ENCODE results near the gene ZNF564. TPM values are rescaled to one million over a fixed set of nuclear protein-coding genes. Genes with fewer than 3 reads are reported as not detected.
A peak's percentile ranks its signal among the peaks of the same experiment; 100 is the strongest.

Gene ZNF564
- total and polyA plus RNA-seq, 2 of the 8 experiments (the other 6 are each of a cell fraction or from before 2014, with no cell fraction given): 0.89 to 10.4 TPM

DNA sequence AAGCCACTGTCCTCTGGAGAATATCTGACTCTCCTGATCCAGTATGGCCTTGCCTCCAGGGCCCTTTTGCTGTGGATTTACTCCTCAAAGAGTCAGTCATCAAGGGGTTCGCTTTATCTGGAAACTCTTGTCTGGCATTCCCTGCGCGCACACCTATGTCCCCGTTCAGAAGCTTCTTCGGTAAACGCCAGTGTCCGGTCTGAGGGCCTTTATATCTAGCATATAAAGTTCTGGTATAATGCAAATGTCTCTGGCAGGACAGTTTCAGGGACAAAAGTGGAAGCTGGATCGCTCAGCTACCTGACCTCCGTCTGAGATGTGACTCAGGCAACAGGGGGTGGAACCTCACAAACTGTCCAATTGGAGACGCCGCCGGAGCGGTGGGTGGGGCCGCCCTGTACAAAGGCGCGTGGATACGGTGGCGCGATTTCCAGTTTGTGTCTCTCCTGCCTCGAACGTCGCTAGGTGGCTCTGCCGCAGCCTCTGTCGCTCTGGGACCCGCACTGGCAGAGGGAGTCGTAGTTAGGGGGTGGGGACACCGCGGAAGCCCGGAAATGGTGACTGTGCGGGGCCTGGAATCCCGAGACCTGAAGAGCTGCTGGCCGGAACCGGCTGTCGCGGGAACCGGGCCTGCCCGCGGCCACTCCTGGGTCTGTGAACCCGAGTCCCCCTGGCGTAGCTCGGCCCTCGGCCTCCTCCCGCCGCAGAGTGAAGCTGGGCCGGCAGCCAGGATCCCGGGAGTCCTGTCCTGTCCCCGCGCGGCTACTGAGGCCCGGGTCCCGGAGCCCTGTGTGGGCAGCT lies 56.1 kb downstream of the ZNF564 start (continued):
- TF ChIP-seq JUND (IDR thresholded peaks at IDR 0.05; ENCODE audit: low read length) (peak; percentile 56; the same call in 1 of the 2 replicates), SRF (IDR thresholded peaks at IDR 0.05; ENCODE audit: low read depth, low read length) (no peak), POLR2AphosphoS5 (IDR thresholded peaks at IDR 0.05; ENCODE audit: low read depth, low read length) (peak; percentile 93), CBX5 (IDR thresholded peaks at IDR 0.05; ENCODE audit: low read depth, low read length) (no peak), CHD2 (IDR thresholded peaks at IDR 0.05; ENCODE audit: low read length) (peak; percentile 69), PHF8 (conservative IDR thresholded peaks at IDR 0.05; ENCODE audit: low read depth, low read length) (peak; percentile 69), RNF2 (IDR thresholded peaks at IDR 0.05; ENCODE audit: borderline replicate concordance, low read depth, low read length, missing control alignments, poor library complexity, severe bottlenecking) (no peak), SIN3A (conservative IDR thresholded peaks at IDR 0.05 in 1 of 2, IDR thresholded peaks at IDR 0.05 in 1 of 2; ENCODE audit: low read depth in 1 of 2, low read length in 2 of 2) (peak in 1 of 2 experiments; percentile 60; a peak in 1 of 4 replicates), USF2 (IDR thresholded peaks at IDR 0.05; ENCODE audit: low read length) (no peak), SP1 (IDR thresholded peaks at IDR 0.05; ENCODE audit: low read depth, low read length) (peak; percentile 62; the same call in 1 of the 2 replicates), TBP (IDR thresholded peaks at IDR 0.05; ENCODE audit: low read depth, low read length) (peak; percentile 91), KDM4A (IDR thresholded peaks at IDR 0.05; ENCODE audit: low read depth, low read length, severe bottlenecking) (peak; percentile 73), CTBP2 (IDR thresholded peaks at IDR 0.05; ENCODE audit: borderline replicate concordance, insufficient read depth, insufficient read length, low read length) (no peak), ASH2L (IDR thresholded peaks at IDR 0.05; ENCODE audit: low read length) (peak; percentile 57), SUZ12 (IDR thresholded peaks at IDR 0.05; ENCODE audit: low read length) (no peak), POU5F1 (IDR thresholded peaks at IDR 0.05; ENCODE audit: low read depth, low read length) (no peak), GTF2F1 (IDR thresholded peaks at IDR 0.05; ENCODE audit: borderline replicate concordance, low read depth, low read length) (peak; percentile 82), BACH1 (IDR thresholded peaks at IDR 0.05; ENCODE audit: low read length) (peak; percentile 65), RAD21 (IDR thresholded peaks at IDR 0.05 in 1 of 2, conservative IDR thresholded peaks at IDR 0.05 in 1 of 2; ENCODE audit: low read depth in 2 of 2, low read length in 2 of 2) (peak; percentile 31 to 48; a peak in 3 of 4 replicates)
- TF ChIP-seq, protein P1, sequence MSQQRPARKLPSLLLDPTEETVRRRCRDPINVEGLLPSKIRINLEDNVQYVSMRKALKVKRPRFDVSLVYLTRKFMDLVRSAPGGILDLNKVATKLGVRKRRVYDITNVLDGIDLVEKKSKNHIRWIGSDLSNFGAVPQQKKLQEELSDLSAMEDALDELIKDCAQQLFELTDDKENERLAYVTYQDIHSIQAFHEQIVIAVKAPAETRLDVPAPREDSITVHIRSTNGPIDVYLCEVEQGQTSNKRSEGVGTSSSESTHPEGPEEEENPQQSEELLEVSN (IDR thresholded peaks at IDR 0.05): peak; percentile 67
